IMR-90 (cell line): ENCODE measurements around the gene SLC39A8. TPM values are rescaled to one million over a fixed set of nuclear protein-coding genes. Genes with fewer than 3 reads are reported as not detected.

Source experiments
- ATAC-seq: fragments of 200-7000 bp; cut with Tn5 transposase; 2 replicates; pipeline ENCODE4 v1.9.1; 2020; ENCODE audit warnings: low read depth, mild to moderate bottlenecking, moderate library complexity
- BruUV-seq: library from RNA; stranded (reverse); fragments of 400-500 nt; replicated peaks from 2 replicates; lab custom pipeline; 2021; lab: Mats Ljungman, UMichigan
- CTCF ChIA-PET: fragments of 300-600 bp; formaldehyde crosslinking; extraction: SDS; loops from one replicate; lab custom pipeline; 2021; ENCODE audit warnings: antibody characterized with exemption; lab: Yijun Ruan, JAX
- POLR2A ChIA-PET: fragments of 300-600 bp; sonication (Branson Sonifier 250); formaldehyde crosslinking; loops from one replicate; lab custom pipeline; 2022; ENCODE audit warnings: antibody characterized with exemption; ENCODE audit not compliant: unreplicated experiment; lab: Charles Lee
- DNase-seq: peaks from one replicate; pipeline ENCODE4 v3.0.0; 2013
- H2AFZ ChIP-seq: replicated peaks from 2 replicates; pipeline ENCODE3; 2013; ENCODE audit warnings: low read length, mild to moderate bottlenecking; ENCODE audit not compliant: poor library complexity
- H2AK5ac ChIP-seq: 2 replicates; pipeline ENCODE4 v1.6.1; 2013; ENCODE audit warnings: low read depth, low read length, inconsistent platforms
- H2AK9ac ChIP-seq: replicated peaks from 2 replicates; pipeline ENCODE3; 2013; ENCODE audit warnings: mild to moderate bottlenecking, low read depth, low read length, moderate library complexity; ENCODE audit not compliant: poor library complexity
- H2BK120ac ChIP-seq: 2 replicates; pipeline ENCODE4 v1.6.1; 2013; ENCODE audit warnings: low read depth, low read length, inconsistent platforms
- H2BK15ac ChIP-seq: 3 replicates; pipeline ENCODE4 v1.6.1; 2013; ENCODE audit warnings: low read depth, low read length, inconsistent platforms
- H2BK20ac ChIP-seq: 2 replicates; pipeline ENCODE4 v1.6.1; 2013; ENCODE audit warnings: low read depth, mild to moderate bottlenecking, inconsistent platforms, low read length, moderate library complexity
- H2BK5ac ChIP-seq: 2 replicates; pipeline ENCODE4 v1.6.1; 2013; ENCODE audit warnings: mild to moderate bottlenecking, low read depth, low read length, inconsistent platforms; ENCODE audit not compliant: poor library complexity, severe bottlenecking
- H3K14ac ChIP-seq: replicated peaks from 2 replicates; pipeline ENCODE4 v1.6.1; 2013; ENCODE audit warnings: low read depth, low read length, inconsistent platforms
- H3K18ac ChIP-seq: 2 replicates; pipeline ENCODE4 v1.6.1; 2013; ENCODE audit warnings: low read depth, low read length, control low read depth
- H3K23ac ChIP-seq: 2 replicates; pipeline ENCODE4 v1.6.1; 2013; ENCODE audit warnings: low read depth, low read length, inconsistent platforms
- H3K27ac ChIP-seq: 2 replicates; pipeline ENCODE4 v1.5.1; 2013; ENCODE audit warnings: mild to moderate bottlenecking, control low read depth, low read length; ENCODE audit not compliant: insufficient read depth
- H3K27me3 ChIP-seq: 2 replicates; pipeline ENCODE4 v1.6.1; 2013; ENCODE audit warnings: low read length; ENCODE audit not compliant: control insufficient read depth, insufficient read depth
- H3K36me3 ChIP-seq: 2 replicates; pipeline ENCODE4 v1.6.1; 2013; ENCODE audit warnings: low read length, mixed read lengths; ENCODE audit not compliant: control insufficient read depth, insufficient read depth
- H3K4ac ChIP-seq: 2 replicates; pipeline ENCODE4 v1.6.1; 2013; ENCODE audit warnings: low read depth, low read length, inconsistent platforms
- H3K4me1 ChIP-seq: 2 replicates; pipeline ENCODE4 v1.6.1; 2013; ENCODE audit warnings: low read length, mixed read lengths; ENCODE audit not compliant: control insufficient read depth, insufficient read depth
- H3K4me2 ChIP-seq: 2 replicates; pipeline ENCODE4 v1.6.1; 2013; ENCODE audit warnings: low read depth, mild to moderate bottlenecking, control low read depth, low read length, moderate library complexity
- H3K4me3 ChIP-seq: 2 replicates; pipeline ENCODE4 v1.5.1; 2013; ENCODE audit warnings: low read depth, mild to moderate bottlenecking, control low read depth, low read length, moderate library complexity; ENCODE audit not compliant: insufficient read depth
- H3K56ac ChIP-seq: 2 replicates; pipeline ENCODE4 v1.6.1; 2013; ENCODE audit warnings: low read length, inconsistent platforms; ENCODE audit not compliant: insufficient read depth; ENCODE audit errors: extremely low read depth
- H3K79me1 ChIP-seq, 2 experiments: 2 replicates each; pipeline ENCODE4 v1.6.1; 2013; ENCODE audit warnings: low read length in 2 of 2, inconsistent platforms in 1 of 2, low read depth in 1 of 2
- H3K9ac ChIP-seq: 2 replicates; pipeline ENCODE4 v1.6.1; 2013; ENCODE audit warnings: low read depth, low read length, control low read depth
- H3K9me1 ChIP-seq: 2 replicates; pipeline ENCODE4 v1.6.1; 2013; ENCODE audit warnings: low read length, inconsistent platforms; ENCODE audit not compliant: insufficient read depth
- H3K9me3 ChIP-seq: 2 replicates; pipeline ENCODE4 v1.6.1; 2013; ENCODE audit warnings: low read length; ENCODE audit not compliant: control insufficient read depth, insufficient read depth
- H4K20me1 ChIP-seq: 2 replicates; pipeline ENCODE4 v1.6.1; 2013; ENCODE audit warnings: low read length, inconsistent platforms; ENCODE audit not compliant: insufficient read depth
- H4K5ac ChIP-seq: 2 replicates; pipeline ENCODE4 v1.6.1; 2013; ENCODE audit warnings: mild to moderate bottlenecking, low read depth, low read length, control low read depth
- H4K8ac ChIP-seq, 2 experiments: 2 replicates each; pipeline ENCODE4 v1.6.1; 2013; ENCODE audit warnings: low read depth in 2 of 2, low read length in 2 of 2, control low read depth in 1 of 2, inconsistent platforms in 1 of 2
- H4K91ac ChIP-seq: 2 replicates; pipeline ENCODE4 v1.6.1; 2013; ENCODE audit warnings: low read depth, low read length, inconsistent platforms; ENCODE audit not compliant: insufficient read depth
- ELK1 ChIP-seq: fragments of 150-350 bp; IDR thresholded peaks from 2 replicates; pipeline ENCODE4 v1.6.1; 2016; ENCODE audit warnings: low read depth, mild to moderate bottlenecking, low read length, moderate library complexity, borderline replicate concordance
- MAFK ChIP-seq: IDR thresholded peaks from 2 replicates; pipeline ENCODE4 v1.6.1; 2012; ENCODE audit warnings: low read depth, low read length, improper control_type of control experiment
- MAZ ChIP-seq: IDR thresholded peaks from 2 replicates; pipeline ENCODE4 v1.6.1; 2012; ENCODE audit warnings: low read depth, mild to moderate bottlenecking, low read length, improper control_type of control experiment, moderate library complexity, borderline replicate concordance
- MXI1 ChIP-seq: IDR thresholded peaks from 2 replicates; pipeline ENCODE4 v1.6.1; 2012; ENCODE audit warnings: low read depth, mild to moderate bottlenecking, low read length, moderate library complexity, borderline replicate concordance
- NFE2L2 ChIP-seq: fragments of 150-350 bp; IDR thresholded peaks from 2 replicates; pipeline ENCODE4 v1.6.1; 2016; ENCODE audit warnings: low read depth, mild to moderate bottlenecking, low read length
- POLR2A ChIP-seq: IDR thresholded peaks from 2 replicates; pipeline ENCODE4 v1.6.1; 2012; ENCODE audit warnings: mild to moderate bottlenecking, low read depth, low read length
- RAD21 ChIP-seq: IDR thresholded peaks from 2 replicates; pipeline ENCODE4 v1.6.1; 2012; ENCODE audit warnings: low read length, improper control_type of control experiment
- RCOR1 ChIP-seq: IDR thresholded peaks from 2 replicates; pipeline ENCODE4 v1.6.1; 2012; ENCODE audit warnings: mild to moderate bottlenecking, low read length, improper control_type of control experiment; ENCODE audit not compliant: insufficient replicate concordance
- USF2 ChIP-seq: fragments of 150-350 bp; IDR thresholded peaks from 2 replicates; pipeline ENCODE4 v1.6.1; 2017; ENCODE audit warnings: mild to moderate bottlenecking, antibody characterized with exemption, low read length, low read depth
- WGBS, 2 experiments: methylation state at CpG; one replicate each; pipeline versions ENCODE4 v1.1.5 to v1.1.7; 2013; ENCODE audit warnings: missing lambda C conversion rate in 2 of 2; ENCODE audit not compliant: insufficient read length in 1 of 2; ENCODE audit errors: extremely low coverage in 2 of 2; 5-methylcytosine and 5-hydroxymethylcytosine counted together
- dilution Hi-C: fragments of 300-500 bp; cut with HindIII; formaldehyde crosslinking; loops from one replicate; pipeline ENCODE4 v1.14.3; 2018; ENCODE audit warnings: low sequenced_read_pairs; ENCODE audit not compliant: unreplicated experiment
- in situ Hi-C: fragments of 300-500 bp; cut with MboI; formaldehyde crosslinking; loops from 3 replicates; pipeline ENCODE4 v1.14.3; 2019; ENCODE audit warnings: low sequenced_read_pairs, inconsistent platforms, mixed read lengths
- intact Hi-C: fragments of 100-400 bp; cut with micrococcal nuclease; formaldehyde crosslinking; loops from 2 replicates; pipeline ENCODE4 v1.10.0; 2022
- polyA plus RNA-seq, 3 experiments: library from polyadenylated mRNA; depleted of rRNA; stranded (reverse); fragments of >200 nt; gene quantifications; 2 replicates each; pipeline ENCODE4 v1.2.3, GENCODE V29; 2012; ENCODE audit warnings: low replicate concordance in 1 of 3
- total RNA-seq: library from RNA; depleted of rRNA; stranded (reverse); fragments of >200 nt; gene quantifications from 2 replicates; pipeline ENCODE4 v1.2.3, GENCODE V29; 2012

Gene SLC39A8
- total and polyA plus RNA-seq, 2 of the 4 experiments (the other 2 are of a cell fraction) = 0.05 to 0.18 TPM

- Histone ChIP-seq H3K9me1 (no peaks in the 10 kb centered on the region), H2AK9ac (no peak overlapping the region), H3K4me2 (no peak overlapping the region), H2BK5ac (no peak overlapping the region), H3K14ac (no peak overlapping the region), H3K4me1 (no peaks in the 10 kb centered on the region), H3K27ac (no peak overlapping the region), H3K9me3 (0 out of 2 replicates have a peak, but pooled peaks cover 3% of the 10 kb centered on the region), H4K5ac (no peak overlapping the region), H3K56ac (no peak overlapping the region), H3K79me1 (no peaks in the 10 kb centered on the region), H4K91ac (no peak overlapping the region), H2BK120ac (no peak overlapping the region), H3K18ac (no peak overlapping the region), H2AK5ac (no peak overlapping the region), H3K36me3 (no peaks in the 10 kb centered on the region), H4K8ac (no peak overlapping the region), H2AFZ (no peak overlapping the region), H3K27me3 (no peaks in the 10 kb centered on the region), H3K23ac (no peak overlapping the region), H3K4me3 (no peak overlapping the region), H3K4ac (no peak overlapping the region), H3K9ac (no peak overlapping the region), H4K20me1 (no peaks in the 10 kb centered on the region), H2BK15ac (no peak overlapping the region), H2BK20ac (no peak overlapping the region)
- TF ChIP-seq MAFK = no peak
- TF ChIP-seq RCOR1 = no peak
- no peak for TF ChIP-seq POLR2A
- no peak for TF ChIP-seq MXI1
- no peak for TF ChIP-seq NFE2L2
- TF ChIP-seq MAZ = no peak
- TF ChIP-seq USF2 = no peak
- TF ChIP-seq RAD21 = no peak
- no peak for TF ChIP-seq ELK1
- dilution Hi-C loops = no loop called here
- POLR2A ChIA-PET = no interaction called here
- WGBS, 2 experiments = no CpG with 5 or more reads among the region's 1 CpG
- no TSS peak for BruUV-seq
- in situ Hi-C loops = no loop called here
- CTCF ChIA-PET = no interaction called here
- intact Hi-C loops = no loop called here
- DNase-seq = no peak
- no peak for ATAC-seq
Observed at GRCh38 chr4:102227388-102227787, 117.9 kb downstream of the SLC39A8 start.
